B cell (primary cell): ENCODE measurements around the gene GJC1.

ENCODE experiments used
- EZH2 ChIP-seq: IDR thresholded peaks from 2 replicates; pipeline ENCODE4 v1.6.1; 2012; ENCODE audit warnings: borderline replicate concordance, low read depth, mild to moderate bottlenecking, moderate library complexity, low read length; ENCODE audit not compliant: insufficient read depth, poor library complexity, severe bottlenecking
- TF ChIP-seq, protein P1 (sequence below): fragments of 200-600 bp; IDR thresholded peaks from one replicate; pipeline ENCODE4 v1.8.0; 2022; ENCODE audit warnings: antibody characterized with exemption, mild to moderate bottlenecking

DNA sequence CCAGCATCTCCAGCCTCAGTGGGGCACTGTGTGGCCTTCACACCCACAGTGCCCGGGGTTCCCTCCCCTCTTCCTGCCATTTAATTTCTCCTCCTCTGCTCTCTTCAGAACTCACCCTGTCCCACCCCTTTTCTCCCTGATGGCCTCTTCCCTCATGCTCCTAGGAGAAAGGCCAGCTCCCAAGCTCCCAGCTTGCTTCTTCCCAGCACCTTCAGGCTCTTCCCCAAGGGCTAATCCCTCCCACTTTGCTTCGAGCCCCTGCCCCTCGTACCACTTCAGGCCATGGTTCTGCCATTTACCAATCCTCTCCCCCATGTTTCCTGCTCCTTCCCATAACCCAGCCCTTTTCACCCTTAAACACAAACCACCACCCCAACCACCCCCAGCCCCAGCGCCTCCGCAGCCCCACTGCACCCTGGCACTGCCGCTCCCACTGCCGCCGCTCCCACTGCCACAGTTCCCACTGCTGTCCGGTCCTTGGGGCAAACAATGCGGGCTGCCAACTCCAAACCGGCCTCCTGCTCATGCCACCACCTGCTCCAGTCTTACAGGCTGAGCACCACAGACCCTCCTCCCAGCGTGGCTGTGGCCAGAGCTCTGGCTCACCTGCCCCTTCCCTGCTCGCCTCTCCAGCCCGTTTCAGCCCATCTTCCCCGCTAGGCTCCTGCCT is 42.7 kb downstream of the GJC1 start:
- TF ChIP-seq, protein P1, sequence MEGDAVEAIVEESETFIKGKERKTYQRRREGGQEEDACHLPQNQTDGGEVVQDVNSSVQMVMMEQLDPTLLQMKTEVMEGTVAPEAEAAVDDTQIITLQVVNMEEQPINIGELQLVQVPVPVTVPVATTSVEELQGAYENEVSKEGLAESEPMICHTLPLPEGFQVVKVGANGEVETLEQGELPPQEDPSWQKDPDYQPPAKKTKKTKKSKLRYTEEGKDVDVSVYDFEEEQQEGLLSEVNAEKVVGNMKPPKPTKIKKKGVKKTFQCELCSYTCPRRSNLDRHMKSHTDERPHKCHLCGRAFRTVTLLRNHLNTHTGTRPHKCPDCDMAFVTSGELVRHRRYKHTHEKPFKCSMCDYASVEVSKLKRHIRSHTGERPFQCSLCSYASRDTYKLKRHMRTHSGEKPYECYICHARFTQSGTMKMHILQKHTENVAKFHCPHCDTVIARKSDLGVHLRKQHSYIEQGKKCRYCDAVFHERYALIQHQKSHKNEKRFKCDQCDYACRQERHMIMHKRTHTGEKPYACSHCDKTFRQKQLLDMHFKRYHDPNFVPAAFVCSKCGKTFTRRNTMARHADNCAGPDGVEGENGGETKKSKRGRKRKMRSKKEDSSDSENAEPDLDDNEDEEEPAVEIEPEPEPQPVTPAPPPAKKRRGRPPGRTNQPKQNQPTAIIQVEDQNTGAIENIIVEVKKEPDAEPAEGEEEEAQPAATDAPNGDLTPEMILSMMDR: no peak
- TF ChIP-seq EZH2: no peak
